Inflammatory macrophage treated with lipopolysaccharide for 1 hour (primary cell): ENCODE data around the gene PAFAH1B2.

Experiments
- DNase-seq, 2 donors: peaks; one replicate each; pipeline ENCODE4 v3.0.0-alpha.2; 2020 to 2022

Gene PAFAH1B2

GRCh38 chr11:117225553-117226170 lies 81.6 kb downstream of the PAFAH1B2 start:
- DNase-seq, result no peak
